Measurements from ENCODE around the gene SORBS2. TPM values are rescaled to one million over a fixed set of nuclear protein-coding genes. Genes with fewer than 3 reads are reported as not detected.

SORBS2 gene
- total RNA-seq, 4 donors from 2014 or later, result 21.5 to 118 (median 29.5) TPM

DNA sequence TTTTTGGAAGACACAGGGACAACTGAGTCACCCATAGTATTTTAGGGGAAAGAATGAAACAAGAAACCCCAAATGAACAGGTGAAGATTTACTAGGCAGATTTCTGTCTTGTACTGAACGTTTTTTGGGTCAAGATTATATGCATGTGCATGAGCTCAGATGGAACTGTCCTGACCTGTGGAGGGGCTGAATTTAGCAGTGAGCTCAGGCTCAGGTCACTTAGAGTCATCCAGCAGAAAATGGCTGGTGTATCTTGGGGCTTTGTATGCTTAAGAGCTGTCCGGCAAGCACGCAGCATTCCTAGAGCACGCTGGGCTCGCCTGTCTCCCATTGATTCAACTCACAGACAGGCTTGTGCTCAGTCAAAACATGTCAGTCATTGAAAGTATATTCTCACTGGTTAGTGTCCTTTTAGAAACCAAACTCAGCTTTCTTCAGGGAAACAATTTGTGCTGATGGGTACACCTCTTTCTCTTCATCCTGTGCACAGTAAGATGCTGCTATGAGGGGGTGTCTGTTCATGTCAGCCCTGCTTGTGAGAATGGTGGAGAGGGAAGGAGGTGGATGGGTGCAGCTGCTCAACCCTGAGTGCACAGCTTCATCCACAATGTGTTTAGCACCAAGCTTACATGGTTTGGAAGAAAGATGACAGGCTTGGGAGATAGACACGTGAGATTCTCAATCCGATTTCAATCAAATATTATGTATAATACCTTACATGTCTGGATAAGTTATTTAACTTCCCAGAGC is 229.2 kb downstream of the SORBS2 start:
- Histone ChIP-seq H3K9me3 (no peaks in the 10 kb centered on the region), H3K4me3 (no peak overlapping the region), H3K27ac (no peak overlapping the region), H3K27me3 (no peaks in the 10 kb centered on the region), H3K36me3 (no peaks in the 10 kb centered on the region), H3K4me1 (no peaks in the 10 kb centered on the region)
- DNase-seq, result no peak
- TF ChIP-seq, protein P1, sequence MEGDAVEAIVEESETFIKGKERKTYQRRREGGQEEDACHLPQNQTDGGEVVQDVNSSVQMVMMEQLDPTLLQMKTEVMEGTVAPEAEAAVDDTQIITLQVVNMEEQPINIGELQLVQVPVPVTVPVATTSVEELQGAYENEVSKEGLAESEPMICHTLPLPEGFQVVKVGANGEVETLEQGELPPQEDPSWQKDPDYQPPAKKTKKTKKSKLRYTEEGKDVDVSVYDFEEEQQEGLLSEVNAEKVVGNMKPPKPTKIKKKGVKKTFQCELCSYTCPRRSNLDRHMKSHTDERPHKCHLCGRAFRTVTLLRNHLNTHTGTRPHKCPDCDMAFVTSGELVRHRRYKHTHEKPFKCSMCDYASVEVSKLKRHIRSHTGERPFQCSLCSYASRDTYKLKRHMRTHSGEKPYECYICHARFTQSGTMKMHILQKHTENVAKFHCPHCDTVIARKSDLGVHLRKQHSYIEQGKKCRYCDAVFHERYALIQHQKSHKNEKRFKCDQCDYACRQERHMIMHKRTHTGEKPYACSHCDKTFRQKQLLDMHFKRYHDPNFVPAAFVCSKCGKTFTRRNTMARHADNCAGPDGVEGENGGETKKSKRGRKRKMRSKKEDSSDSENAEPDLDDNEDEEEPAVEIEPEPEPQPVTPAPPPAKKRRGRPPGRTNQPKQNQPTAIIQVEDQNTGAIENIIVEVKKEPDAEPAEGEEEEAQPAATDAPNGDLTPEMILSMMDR (IDR thresholded peaks at IDR 0.05), result no peak
- TF ChIP-seq POLR2A (IDR thresholded peaks at IDR 0.05), result no peak
- intact Hi-C loops (cut with DNase I; ENCODE audit: low total_unique reads), result no loop called here

DNA sequence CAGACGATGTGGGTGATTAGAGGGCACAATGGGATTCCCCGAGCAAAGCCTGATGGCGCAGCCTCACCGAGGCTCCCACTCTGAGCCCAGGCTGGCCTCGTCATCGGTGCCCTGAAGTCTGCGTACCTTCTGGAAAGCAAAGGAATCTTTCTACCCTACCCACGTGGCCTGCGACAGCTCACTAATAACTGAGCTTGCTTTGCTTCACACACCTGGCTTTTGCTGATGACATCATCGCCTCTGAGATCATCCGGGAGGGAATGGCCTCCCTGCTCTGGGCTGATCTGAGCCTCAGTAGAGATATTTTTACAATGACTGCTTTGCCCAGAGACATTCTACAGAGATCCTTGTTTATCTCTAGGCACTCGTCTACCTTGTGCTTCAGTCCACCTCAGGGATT is 231.3 kb downstream of the SORBS2 start:
- intact Hi-C loops (cut with DNase I; ENCODE audit: low total_unique reads), result no loop called here
- TF ChIP-seq POLR2A (IDR thresholded peaks at IDR 0.05), result no peak
- TF ChIP-seq, protein P1 (IDR thresholded peaks at IDR 0.05), result no peak
- Histone ChIP-seq H3K36me3 (no peaks in the 10 kb centered on the region), H3K27ac (no peak overlapping the region), H3K4me3 (no peak overlapping the region), H3K27me3 (no peaks in the 10 kb centered on the region), H3K4me1 (peaks cover 0 to 4% of the 10 kb centered on the region in 2 donors), H3K9me3 (no peaks in the 10 kb centered on the region)
- no peak for DNase-seq

DNA sequence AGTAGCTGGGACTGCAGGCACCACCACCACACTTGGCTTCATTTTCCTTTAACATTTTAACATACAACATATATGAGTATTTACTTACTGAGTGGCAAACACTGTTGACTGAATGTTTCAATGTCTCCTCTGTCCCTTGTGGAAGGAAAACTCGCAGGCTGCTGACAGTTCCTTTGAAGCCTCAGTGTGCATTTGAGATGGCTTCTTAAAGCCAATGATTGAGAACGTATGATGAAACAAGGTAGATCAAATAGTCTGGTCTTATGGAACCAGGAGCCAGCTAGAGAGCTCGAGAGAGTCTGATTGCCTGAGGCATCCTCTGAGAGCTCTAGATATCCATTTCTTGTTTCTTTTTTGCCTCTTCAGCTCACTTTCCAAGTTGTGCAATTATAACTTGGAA is 233.7 kb downstream of the SORBS2 start:
- no peaks in the 10 kb centered on the region for H3K36me3 ChIP-seq
- no peak for DNase-seq
- H3K4me3 ChIP-seq, result no peak overlapping the region
- no peak overlapping the region for H3K27ac ChIP-seq
- H3K9me3 ChIP-seq, result no peaks in the 10 kb centered on the region
- TF ChIP-seq, protein P1 (IDR thresholded peaks at IDR 0.05), result no peak
- no peak for TF ChIP-seq POLR2A (IDR thresholded peaks at IDR 0.05)
- H3K4me1 ChIP-seq, result peaks cover 0 to 4% of the 10 kb centered on the region in 2 donors
- intact Hi-C loops (cut with DNase I; ENCODE audit: low total_unique reads), result no loop called here
- H3K27me3 ChIP-seq, result no peaks in the 10 kb centered on the region

DNA sequence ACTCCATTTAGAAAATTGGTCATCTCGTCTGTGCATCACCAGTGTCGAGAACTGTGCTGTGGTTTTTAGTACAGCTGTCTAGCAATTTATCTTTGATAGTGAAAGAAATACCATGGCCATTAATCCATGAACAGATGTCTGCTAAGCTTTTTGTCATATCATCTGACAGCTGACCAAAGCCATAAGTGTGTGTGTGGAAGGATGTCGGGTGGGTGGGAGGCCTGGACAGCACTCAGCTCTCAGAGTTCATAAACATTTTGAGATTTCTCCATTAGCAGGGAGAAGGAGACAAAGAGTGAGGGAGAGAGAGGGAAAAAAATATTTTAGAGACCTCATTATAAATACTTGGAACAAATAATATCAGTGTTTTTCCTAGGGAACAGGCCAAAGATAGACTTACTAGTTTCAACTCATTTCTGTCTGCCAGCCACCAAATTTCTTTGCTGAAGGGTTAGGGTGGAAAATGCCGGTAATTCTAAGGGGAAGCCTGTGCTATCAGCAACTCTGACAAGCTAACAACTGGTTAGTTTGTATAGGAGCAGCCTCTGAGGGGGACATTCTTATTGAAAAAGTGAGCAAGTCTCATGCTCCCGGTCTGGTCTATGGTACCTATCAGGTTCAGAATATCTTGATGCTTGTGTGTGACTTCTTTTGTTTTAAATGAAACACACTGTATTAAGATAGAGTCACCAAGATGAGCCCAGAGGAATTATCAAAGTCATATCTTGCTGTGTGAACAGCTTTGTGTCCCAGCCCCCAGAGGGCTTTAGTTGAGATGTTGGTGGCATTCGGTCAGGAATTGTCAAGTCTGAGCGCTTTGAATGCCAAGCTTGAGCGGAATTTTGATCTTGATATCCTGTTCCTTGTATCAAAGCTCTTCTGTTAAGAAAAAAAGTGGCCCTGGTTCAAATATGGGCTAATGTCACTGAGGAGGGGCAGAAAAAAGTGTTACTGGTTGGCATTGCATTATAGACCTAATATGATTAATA is 234.7 kb downstream of the SORBS2 start:
- Histone ChIP-seq H3K27ac (peak overlapping the region; percentile 60 to 83), H3K4me3 (no peak overlapping the region), H3K36me3 (no peaks in the 10 kb centered on the region), H3K9me3 (no peaks in the 10 kb centered on the region), H3K4me1 (peaks cover 0 to 4% of the 10 kb centered on the region in 2 donors), H3K27me3 (no peaks in the 10 kb centered on the region)
- intact Hi-C loops (cut with DNase I; ENCODE audit: low total_unique reads), result no loop called here
- TF ChIP-seq, protein P1 (IDR thresholded peaks at IDR 0.05), result no peak
- TF ChIP-seq POLR2A (IDR thresholded peaks at IDR 0.05), result no peak
- DNase-seq, result no peak

All from uterus (tissue), 4 donors.